Measurements from ENCODE around the gene BLOC1S4.

Gene BLOC1S4

GRCh38 chr4:6710996-6711395 is 5.0 kb upstream of the BLOC1S4 start:
- TF ChIP-seq, protein P1, sequence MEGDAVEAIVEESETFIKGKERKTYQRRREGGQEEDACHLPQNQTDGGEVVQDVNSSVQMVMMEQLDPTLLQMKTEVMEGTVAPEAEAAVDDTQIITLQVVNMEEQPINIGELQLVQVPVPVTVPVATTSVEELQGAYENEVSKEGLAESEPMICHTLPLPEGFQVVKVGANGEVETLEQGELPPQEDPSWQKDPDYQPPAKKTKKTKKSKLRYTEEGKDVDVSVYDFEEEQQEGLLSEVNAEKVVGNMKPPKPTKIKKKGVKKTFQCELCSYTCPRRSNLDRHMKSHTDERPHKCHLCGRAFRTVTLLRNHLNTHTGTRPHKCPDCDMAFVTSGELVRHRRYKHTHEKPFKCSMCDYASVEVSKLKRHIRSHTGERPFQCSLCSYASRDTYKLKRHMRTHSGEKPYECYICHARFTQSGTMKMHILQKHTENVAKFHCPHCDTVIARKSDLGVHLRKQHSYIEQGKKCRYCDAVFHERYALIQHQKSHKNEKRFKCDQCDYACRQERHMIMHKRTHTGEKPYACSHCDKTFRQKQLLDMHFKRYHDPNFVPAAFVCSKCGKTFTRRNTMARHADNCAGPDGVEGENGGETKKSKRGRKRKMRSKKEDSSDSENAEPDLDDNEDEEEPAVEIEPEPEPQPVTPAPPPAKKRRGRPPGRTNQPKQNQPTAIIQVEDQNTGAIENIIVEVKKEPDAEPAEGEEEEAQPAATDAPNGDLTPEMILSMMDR (IDR thresholded peaks at IDR 0.05; ENCODE audit: control extremely low read depth, extremely low read depth, low read depth, missing control alignments): no peak
- CTCF ChIA-PET: interaction anchor here (1.4 kb wide), 2 partner anchors 9 to 163 kb away, joined by 4 read pairs; no protein-coding TSS in a partner anchor
- POLR2A ChIA-PET: no interaction called here
- DNase-seq (ENCODE audit: extremely low spot score): no peak

DNA sequence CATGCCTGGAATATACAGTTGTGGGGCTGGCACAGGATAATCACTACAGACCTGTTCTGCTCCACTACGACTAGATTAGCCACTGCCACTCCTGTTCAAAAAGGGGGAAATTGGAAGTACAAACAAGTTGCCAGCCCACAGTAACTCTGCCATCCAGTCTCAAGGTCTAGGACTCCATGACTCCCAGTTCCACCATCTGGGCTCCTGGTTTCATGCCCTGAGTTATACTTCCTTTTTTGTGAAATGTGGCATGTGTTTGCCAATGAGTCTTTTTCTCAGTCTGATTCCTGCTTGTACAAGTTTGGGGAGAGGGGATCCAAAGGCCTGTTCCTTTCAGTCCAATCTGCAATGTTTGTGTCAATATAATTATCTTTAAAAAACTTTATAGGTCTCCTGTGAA is 1.0 kb upstream of the BLOC1S4 start:
- POLR2A ChIA-PET: no interaction called here
- CTCF ChIA-PET: interaction anchor here (1.0 to 6.1 kb wide), 4 partner anchors 19 to 356 kb away, joined by 3 to 190 read pairs (median 6); no protein-coding TSS in a partner anchor
- DNase-seq (ENCODE audit: extremely low spot score): no peak
- TF ChIP-seq, protein P1 (IDR thresholded peaks at IDR 0.05; ENCODE audit: control extremely low read depth, extremely low read depth, low read depth, missing control alignments): no peak

DNA sequence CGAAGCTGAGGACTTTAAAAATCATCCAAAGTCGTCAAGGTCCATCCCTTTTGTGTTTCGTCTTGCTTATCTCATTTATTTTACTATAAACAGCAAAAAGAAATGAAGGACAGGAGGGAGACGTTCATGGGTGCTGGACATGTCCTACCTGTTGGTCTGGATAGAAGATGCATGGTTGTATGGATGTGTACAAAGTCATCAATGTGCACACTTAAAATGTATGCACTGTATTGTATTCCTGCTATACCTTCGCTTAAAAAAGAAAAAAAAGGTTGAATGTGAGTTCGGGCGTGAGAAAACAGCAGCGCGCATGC is 313 bp upstream of the BLOC1S4 start:
- ChIA-PET CTCF (interaction anchor here (0.6 to 6.1 kb wide), 2 partner anchors 9 to 160 kb away, joined by 3 to 190 read pairs; no protein-coding TSS in a partner anchor), POLR2A (no interaction called here)
- TF ChIP-seq, protein P1 (IDR thresholded peaks at IDR 0.05; ENCODE audit: control extremely low read depth, extremely low read depth, low read depth, missing control alignments): no peak
- no peak for DNase-seq (ENCODE audit: extremely low spot score)

GRCh38 chr4:6716958-6717655 is 1.1 kb downstream of the BLOC1S4 start:
- no peak for DNase-seq (ENCODE audit: extremely low spot score)
- CTCF ChIA-PET: interaction anchor here (0.7 to 6.1 kb wide), 11 partner anchors 9 to 352 kb away, joined by 3 to 190 read pairs (median 4); partner anchors contain the start of gene GRPEL1
- TF ChIP-seq, protein P1 (IDR thresholded peaks at IDR 0.05; ENCODE audit: control extremely low read depth, extremely low read depth, low read depth, missing control alignments): no peak
- POLR2A ChIA-PET: interaction anchor here (0.6 kb wide), 1 partner anchor 196 kb away, joined by 8 read pairs; no protein-coding TSS in a partner anchor

DNA sequence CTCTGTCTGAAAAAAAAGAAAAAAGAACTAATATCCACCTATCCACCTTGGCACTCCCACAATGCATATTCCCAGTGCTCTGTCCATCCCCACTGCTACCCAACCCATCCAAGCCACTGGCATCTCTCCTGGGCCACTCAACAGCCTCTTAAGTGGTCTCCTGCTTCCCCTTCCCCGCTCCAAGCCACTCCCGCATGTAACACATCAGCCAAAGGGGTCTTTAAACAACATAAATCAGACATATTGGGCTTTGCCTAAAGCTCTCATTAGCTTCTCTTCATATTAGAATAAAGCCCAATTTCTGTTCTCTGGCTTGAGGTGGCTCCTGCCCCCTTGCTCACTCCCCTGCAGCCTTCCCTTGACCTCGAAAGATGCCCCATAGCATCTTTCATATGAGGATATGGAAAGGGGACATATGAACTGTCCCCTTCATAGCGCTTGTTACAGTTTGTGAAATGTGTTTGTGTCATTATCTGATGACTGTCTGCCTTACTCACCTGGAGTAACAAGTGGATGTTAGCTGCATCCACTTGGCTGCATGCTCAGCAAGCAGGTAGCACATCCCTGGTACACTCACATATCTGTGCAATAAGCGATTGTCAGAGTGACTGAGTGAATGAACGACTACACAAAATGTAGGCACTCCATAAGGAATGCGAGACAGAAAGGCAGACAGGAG is 3.1 kb downstream of the BLOC1S4 start:
- POLR2A ChIA-PET: no interaction called here
- TF ChIP-seq, protein P1 (IDR thresholded peaks at IDR 0.05; ENCODE audit: control extremely low read depth, extremely low read depth, low read depth, missing control alignments): no peak
- CTCF ChIA-PET: interaction anchor here (0.8 to 6.1 kb wide), 19 partner anchors 9 to 364 kb away, joined by 3 to 190 read pairs (median 5); partner anchors contain the start of genes GRPEL1, MRFAP1, MRFAP1L1 and TBC1D14
- DNase-seq (ENCODE audit: extremely low spot score): no peak

GRCh38 chr4:6719611-6720179 is 3.7 kb downstream of the BLOC1S4 start:
- CTCF ChIA-PET: interaction anchor here (0.6 to 6.1 kb wide), 28 partner anchors 9 to 466 kb away, joined by 3 to 190 read pairs (median 5); partner anchors contain the start of genes GRPEL1, MRFAP1, MRFAP1L1 and TBC1D14
- TF ChIP-seq, protein P1 (IDR thresholded peaks at IDR 0.05; ENCODE audit: control extremely low read depth, extremely low read depth, low read depth, missing control alignments): no peak
- POLR2A ChIA-PET: no interaction called here
- DNase-seq (ENCODE audit: extremely low spot score): no peak
